COLO829 (cell line): ENCODE measurements around the gene KCNH3.

Experiments
- DNase-seq: peaks from one replicate; pipeline ENCODE4 v3.0.0; 2012; ENCODE audit warnings: low spot score

The KCNH3 gene

GRCh38 chr12:49547090-49547690, 8.4 kb downstream of the KCNH3 start:
- DNase-seq = no peak

DNA sequence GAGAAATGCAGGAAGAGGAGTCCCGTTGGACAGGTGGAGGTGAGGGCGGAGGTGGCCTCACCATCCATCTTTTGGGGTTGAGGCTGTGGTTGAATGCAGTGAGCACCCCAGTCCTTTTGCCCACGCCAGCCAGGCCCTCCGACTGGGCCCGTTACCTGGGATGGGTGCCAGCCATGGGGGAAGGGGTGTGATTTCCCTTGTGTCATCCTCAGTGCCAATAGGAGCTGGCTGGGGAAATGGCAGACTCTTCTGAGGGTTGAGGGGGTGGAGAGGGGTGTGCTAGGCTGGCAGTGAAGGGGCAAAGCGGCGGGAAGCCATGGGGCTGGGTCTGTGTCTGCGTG, 9.6 kb downstream of the KCNH3 start:
- DNase-seq = no peak

DNA sequence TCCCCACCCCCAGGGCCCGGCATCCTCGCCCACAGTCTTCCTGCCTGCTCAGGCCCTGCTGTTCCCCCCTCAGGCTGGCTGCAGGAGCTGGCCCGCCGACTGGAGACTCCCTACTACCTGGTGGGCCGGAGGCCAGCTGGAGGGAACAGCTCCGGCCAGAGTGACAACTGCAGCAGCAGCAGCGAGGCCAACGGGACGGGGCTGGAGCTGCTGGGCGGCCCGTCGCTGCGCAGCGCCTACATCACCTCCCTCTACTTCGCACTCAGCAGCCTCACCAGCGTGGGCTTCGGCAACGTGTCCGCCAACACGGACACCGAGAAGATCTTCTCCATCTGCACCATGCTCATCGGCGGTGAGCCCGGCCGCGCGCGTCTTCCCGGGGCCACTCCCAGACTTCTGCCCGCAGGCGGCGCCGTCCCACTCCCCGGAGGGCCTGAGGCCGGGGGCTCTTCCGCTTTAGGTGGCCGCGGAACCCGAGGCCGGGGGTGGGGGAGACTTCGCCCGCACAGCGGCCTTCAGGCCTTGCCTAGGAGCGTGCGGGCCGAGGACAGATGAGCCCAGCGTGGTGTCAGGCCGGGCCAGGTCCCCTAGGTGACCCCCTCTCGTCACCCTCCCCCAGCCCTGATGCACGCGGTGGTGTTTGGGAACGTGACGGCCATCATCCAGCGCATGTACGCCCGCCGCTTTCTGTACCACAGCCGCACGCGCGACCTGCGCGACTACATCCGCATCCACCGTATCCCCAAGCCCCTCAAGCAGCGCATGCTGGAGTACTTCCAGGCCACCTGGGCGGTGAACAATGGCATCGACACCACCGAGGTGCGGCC, 10.2 kb downstream of the KCNH3 start:
- no peak for DNase-seq

DNA sequence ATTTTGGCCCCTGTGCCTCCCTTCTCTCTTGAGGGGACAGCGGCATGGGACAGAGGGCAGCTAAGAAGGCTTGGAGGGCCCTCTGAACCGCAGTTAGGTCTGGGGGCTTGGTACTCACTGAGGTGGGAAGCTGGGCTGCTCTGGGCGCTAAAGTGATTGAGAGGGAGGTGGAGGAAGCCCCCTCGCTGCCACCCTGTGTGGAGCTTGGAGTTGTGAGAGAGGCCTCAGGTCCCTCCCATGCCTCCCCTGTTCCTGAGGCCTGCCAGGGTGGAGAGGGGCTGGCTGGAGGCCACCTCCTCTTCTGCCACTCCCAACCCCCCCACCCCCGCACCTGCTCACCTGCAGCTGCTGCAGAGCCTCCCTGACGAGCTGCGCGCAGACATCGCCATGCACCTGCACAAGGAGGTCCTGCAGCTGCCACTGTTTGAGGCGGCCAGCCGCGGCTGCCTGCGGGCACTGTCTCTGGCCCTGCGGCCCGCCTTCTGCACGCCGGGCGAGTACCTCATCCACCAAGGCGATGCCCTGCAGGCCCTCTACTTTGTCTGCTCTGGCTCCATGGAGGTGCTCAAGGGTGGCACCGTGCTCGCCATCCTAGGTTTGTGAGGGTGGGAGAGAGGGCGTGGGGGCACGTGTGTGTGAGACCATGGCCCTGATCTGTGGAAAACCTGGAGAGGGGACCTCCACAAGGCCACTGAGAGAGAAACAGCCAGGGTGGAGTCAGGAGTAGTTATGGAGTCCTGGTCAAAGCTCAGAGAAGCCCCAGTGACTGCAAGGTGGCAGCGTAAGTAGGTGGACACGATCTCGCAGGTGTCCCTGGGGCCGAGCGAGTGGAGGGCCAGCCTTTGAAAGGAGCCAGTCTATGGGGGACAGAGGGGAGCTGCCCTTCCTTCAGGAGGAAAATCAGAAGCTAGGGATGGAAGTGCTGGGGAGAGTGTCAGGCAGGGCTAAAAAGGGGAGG, 11.2 kb downstream of the KCNH3 start:
- DNase-seq = no peak

- DNase-seq = no peak
Observed at GRCh38 chr12:49550693-49551252, 11.9 kb downstream of the KCNH3 start.

DNA sequence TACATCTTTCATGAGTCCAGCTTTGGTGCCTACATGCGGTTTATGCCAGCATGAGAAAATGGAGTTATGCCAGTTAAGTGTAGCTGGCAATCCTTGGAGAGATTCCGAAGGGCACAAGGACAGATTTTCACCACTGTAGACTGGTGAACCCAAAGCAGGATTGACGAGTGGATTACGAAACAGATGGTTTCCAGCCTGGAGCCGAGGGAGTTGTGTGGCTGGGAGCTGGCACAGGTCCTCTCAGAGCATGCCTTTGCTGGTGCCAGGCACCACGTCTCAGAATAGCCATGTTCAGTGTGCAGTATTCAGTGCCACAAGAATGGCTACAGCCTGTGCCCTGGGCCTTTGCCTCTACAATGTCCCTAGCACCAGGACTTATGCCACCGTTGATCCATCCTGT, 13.2 kb downstream of the KCNH3 start:
- DNase-seq = no peak

- no peak for DNase-seq
Observed at GRCh38 chr12:49552425-49552824, 13.6 kb downstream of the KCNH3 start.

- no peak for DNase-seq
Observed at GRCh38 chr12:49552899-49553298, 14.1 kb downstream of the KCNH3 start.

DNA sequence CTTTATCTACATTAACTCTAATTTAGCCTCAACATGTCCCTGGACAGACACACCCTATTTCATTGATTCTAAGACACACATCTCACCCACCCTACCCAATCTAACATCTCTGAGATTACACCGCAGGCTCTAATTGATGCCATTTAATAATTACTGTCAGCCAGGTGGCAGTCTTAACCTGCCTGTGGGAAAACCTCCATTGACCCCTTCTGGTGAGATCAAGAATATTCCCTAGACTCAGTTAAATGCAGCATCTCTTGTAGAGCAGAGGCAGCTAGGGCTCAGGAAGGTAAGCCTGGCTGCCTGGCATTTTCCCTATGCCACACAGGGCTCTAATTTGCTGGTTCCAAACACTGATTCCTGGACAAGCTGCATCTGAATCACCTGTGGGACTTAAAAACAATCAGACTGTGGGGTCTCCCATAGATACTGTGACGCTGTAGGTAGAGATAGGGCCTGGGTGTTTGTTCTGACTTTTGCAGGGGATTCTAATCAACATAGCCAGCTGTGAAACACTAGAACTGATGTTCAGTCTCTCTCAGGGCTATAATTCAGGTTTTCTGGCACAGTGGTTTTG, 14.8 kb downstream of the KCNH3 start:
- DNase-seq = no peak

- no peak for DNase-seq
Observed at GRCh38 chr12:49554266-49554665, 15.4 kb downstream of the KCNH3 start.

DNA sequence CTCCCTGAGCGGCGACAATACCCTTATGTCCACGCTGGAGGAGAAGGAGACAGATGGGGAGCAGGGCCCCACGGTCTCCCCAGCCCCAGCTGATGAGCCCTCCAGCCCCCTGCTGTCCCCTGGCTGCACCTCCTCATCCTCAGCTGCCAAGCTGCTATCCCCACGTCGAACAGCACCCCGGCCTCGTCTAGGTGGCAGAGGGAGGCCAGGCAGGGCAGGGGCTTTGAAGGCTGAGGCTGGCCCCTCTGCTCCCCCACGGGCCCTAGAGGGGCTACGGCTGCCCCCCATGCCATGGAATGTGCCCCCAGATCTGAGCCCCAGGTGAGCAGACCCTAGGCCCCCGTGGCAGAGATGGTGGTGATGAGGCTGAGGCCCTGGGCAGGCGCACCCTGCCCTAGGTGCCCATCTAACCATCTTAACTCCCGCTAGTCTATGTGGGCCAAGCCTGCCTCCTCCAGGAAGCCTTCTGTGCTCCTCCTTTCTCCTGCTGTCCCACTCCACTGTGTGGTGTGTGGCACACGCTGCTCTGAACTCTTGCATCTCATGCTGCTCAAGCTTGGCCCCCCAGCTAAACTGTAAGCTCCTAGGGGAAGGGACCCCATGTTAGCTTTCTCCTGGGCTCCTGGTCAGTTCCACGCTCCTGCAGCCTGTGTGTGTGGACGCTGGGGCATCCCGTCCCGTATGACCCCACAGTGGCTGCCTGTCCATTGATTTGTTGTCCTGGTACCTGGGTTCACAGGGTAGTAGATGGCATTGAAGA, 17.0 kb downstream of the KCNH3 start:
- no peak for DNase-seq

DNA sequence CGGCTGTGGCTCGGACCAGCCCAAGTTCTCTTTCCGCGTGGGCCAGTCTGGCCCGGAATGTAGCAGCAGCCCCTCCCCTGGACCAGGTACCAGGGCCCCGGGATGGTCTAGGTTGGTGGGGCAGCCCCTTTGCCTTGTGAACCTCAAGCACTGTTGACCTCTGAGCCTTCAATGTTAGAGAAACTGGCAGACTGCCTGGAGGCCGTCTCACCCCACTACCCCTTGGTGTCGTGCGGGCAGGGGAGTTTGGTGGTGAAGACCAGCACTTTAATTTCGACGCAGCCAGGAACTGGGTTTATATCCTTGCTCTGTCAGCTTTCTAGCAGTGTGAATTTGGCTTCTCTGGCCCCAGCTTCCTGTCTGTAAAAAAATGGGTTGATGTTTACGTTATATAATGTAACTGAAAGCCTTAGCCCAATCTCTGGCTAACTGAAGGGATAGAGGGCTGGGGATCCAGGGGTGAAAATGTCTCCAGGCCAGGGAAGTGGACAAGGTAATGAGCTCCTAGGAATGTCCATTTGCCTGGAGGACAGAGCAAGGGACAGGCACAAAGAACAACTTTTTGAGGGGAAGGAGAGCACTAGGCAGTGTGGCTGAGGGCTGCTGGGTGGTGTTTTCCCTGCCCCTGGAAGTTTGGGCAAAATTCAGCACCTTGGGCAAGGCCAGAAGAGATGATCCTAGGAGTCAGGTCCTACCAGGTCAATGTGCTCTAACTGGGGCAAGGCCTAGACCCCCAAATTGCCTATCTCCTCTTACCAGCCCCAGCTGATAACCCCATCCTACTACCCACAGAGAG, 17.8 kb downstream of the KCNH3 start:
- DNase-seq = no peak

- DNase-seq = no peak
Observed at GRCh38 chr12:49557187-49557916, 18.5 kb downstream of the KCNH3 start.

DNA sequence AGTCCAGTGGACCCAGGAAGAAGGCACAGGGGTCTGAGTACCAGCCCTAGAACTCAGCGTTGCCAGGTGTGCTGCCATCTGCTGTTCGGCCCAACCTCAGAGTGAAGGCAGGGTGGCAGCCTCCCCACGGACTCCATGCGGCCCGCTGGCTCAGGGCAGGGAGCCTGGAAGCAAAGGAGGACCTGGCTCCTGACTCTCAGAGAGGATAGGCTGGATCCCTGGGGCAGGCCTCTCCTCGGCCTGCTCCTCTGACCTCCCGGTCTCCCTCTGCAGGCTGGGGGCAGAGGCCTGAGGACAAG, 19.0 kb downstream of the KCNH3 start:
- DNase-seq = no peak

- no peak for DNase-seq
Observed at GRCh38 chr12:49558526-49558925, 19.7 kb downstream of the KCNH3 start.

GRCh38 chr12:49559011-49559675, 20.3 kb downstream of the KCNH3 start:
- DNase-seq = no peak

DNA sequence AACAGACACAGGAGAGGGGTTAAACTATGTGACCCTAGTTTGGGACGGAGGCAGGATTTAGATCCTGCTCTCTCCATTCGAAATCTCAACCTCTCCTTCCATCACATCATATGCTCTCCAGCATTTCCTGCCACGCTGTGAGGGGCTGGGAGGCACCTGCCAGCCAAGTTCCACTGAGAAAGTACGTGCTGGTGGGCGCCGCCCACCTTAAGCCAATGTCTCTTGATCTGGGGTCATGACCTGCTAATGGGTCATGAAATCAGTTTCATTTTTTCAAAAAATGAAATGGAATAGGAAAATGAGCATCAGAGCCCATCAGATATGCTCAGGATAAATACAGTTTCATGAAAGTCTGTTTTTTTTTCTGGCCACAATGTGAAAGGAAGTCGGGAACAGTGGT, 21.9 kb downstream of the KCNH3 start:
- no peak for DNase-seq

- DNase-seq = no peak
Observed at GRCh38 chr12:49562233-49562632, 23.4 kb downstream of the KCNH3 start.

GRCh38 chr12:49562831-49563230, 24.0 kb downstream of the KCNH3 start:
- no peak for DNase-seq
